Mammary epithelial cell (primary cell): ENCODE measurements around the gene ATP2B3.

Experiments used
- EZH2 ChIP-seq: IDR thresholded peaks from 2 replicates; pipeline ENCODE4 v1.6.1; 2012; ENCODE audit warnings: low read length, inconsistent platforms, borderline replicate concordance
- TF ChIP-seq, protein P1 (sequence below), 2 donors: IDR thresholded peaks in 1 of 2; conservative IDR thresholded peaks in 1 of 2; 2 replicates each; pipeline ENCODE4 v1.5.1; 2011 to 2012; ENCODE audit warnings: inconsistent platforms in 2 of 2, low read length in 2 of 2, mild to moderate bottlenecking in 2 of 2, control low read depth in 1 of 2, low read depth in 1 of 2; ENCODE audit not compliant: insufficient read depth in 1 of 2; ENCODE audit errors: extremely low read depth in 1 of 2

- TF ChIP-seq EZH2: no peak
- TF ChIP-seq, protein P1, sequence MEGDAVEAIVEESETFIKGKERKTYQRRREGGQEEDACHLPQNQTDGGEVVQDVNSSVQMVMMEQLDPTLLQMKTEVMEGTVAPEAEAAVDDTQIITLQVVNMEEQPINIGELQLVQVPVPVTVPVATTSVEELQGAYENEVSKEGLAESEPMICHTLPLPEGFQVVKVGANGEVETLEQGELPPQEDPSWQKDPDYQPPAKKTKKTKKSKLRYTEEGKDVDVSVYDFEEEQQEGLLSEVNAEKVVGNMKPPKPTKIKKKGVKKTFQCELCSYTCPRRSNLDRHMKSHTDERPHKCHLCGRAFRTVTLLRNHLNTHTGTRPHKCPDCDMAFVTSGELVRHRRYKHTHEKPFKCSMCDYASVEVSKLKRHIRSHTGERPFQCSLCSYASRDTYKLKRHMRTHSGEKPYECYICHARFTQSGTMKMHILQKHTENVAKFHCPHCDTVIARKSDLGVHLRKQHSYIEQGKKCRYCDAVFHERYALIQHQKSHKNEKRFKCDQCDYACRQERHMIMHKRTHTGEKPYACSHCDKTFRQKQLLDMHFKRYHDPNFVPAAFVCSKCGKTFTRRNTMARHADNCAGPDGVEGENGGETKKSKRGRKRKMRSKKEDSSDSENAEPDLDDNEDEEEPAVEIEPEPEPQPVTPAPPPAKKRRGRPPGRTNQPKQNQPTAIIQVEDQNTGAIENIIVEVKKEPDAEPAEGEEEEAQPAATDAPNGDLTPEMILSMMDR (conservative IDR thresholded peaks at IDR 0.05 in 1 of 2, IDR thresholded peaks at IDR 0.05 in 1 of 2; ENCODE audit: extremely low read depth in 1 of 2, insufficient read depth in 1 of 2, low read depth in 1 of 2, low read length in 2 of 2): no peak
Measured at GRCh38 chrX:153494541-153495361, 22.7 kb upstream of the ATP2B3 start, which contains the start of gene BGN.
